ENCODE data around the gene METAP2.

The METAP2 gene

DNA sequence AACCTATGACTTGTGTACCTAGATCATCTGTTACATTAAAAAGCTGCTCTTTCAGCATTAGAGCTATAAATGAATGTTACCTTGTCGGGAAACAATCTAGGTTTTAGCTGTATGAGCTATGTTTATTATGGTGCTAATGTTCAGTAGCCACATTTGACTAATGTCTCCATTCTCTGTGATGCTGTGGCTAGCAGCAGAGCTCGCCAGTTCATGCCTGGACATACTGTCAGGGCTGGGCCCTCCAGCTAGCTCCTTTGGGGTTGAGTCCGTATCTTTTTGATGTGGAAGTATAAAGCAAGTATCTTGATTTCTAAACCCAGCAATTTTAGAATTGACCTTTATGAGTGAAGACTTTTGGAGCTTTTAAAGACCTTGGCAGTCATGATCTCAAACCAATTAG is 41.2 kb downstream of the METAP2 start:
- TF ChIP-seq, protein P1, sequence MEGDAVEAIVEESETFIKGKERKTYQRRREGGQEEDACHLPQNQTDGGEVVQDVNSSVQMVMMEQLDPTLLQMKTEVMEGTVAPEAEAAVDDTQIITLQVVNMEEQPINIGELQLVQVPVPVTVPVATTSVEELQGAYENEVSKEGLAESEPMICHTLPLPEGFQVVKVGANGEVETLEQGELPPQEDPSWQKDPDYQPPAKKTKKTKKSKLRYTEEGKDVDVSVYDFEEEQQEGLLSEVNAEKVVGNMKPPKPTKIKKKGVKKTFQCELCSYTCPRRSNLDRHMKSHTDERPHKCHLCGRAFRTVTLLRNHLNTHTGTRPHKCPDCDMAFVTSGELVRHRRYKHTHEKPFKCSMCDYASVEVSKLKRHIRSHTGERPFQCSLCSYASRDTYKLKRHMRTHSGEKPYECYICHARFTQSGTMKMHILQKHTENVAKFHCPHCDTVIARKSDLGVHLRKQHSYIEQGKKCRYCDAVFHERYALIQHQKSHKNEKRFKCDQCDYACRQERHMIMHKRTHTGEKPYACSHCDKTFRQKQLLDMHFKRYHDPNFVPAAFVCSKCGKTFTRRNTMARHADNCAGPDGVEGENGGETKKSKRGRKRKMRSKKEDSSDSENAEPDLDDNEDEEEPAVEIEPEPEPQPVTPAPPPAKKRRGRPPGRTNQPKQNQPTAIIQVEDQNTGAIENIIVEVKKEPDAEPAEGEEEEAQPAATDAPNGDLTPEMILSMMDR (IDR thresholded peaks at IDR 0.05; ENCODE audit: insufficient read depth, missing control alignments): no peak
- DNase-seq (ENCODE audit: insufficient read length, low spot score) (no peak), FAIRE-seq (no peak)

DNA sequence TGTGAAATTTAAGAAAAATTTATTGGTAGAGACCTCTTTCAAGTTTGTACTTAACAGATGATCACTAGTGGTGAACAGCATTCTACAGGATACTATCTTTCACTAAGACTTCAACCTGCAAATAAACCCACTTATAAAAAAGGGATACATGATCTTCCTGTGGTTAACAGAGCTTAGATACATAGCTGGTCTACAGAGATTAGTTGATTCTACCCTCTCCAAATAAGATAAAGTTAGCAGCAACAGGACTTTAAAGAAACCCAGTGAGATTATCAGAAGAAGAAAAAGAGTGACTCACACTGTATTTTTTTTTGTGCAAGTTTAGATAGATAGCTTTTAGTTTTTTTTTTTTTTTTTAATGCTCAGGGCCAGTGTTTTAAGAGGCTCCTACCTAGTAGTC is 42.8 kb downstream of the METAP2 start:
- no peak for DNase-seq (ENCODE audit: insufficient read length, low spot score)
- TF ChIP-seq, protein P1 (IDR thresholded peaks at IDR 0.05; ENCODE audit: insufficient read depth, missing control alignments): no peak
- FAIRE-seq: no peak

DNA sequence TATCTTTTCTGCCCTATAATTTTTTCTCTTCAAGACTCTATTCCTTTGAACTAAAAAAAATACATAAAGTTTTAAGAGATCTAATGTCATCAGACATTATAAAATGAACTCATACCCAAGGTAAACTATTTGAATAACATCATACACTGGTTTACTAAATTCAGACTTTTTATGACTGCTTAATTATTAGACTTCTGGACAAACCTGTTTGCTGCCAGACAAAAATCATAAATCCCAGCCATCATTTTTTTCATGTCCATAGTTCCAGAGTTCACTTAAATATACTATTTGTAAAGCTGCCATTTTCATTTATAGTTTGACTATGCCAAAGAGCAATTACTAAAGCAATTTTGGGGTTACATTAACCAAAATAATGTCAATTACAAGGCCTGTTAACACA is 43.3 kb downstream of the METAP2 start:
- DNase-seq (ENCODE audit: insufficient read length, low spot score) (no peak), FAIRE-seq (no peak)
- TF ChIP-seq, protein P1 (IDR thresholded peaks at IDR 0.05; ENCODE audit: insufficient read depth, missing control alignments): no peak

DNA sequence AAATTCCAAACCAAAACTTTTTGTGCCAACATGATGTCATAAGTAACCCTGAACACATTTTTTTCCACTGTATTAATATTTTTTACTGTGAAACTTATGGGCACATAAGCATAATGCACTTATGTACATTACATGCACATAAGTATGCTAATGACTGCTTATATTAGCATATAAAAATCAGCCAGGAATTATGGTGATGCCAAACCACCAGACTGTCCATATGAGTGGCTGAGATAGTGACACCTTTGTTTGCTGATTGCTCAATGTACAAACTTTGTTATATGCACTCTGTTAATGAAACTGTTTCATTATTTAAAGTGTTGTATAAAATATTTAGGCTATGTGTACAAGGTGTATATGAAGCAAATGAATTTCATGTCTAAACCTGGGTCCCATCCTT is 45.0 kb downstream of the METAP2 start:
- TF ChIP-seq, protein P1 (IDR thresholded peaks at IDR 0.05; ENCODE audit: insufficient read depth, missing control alignments): no peak
- no peak for FAIRE-seq
- no peak for DNase-seq (ENCODE audit: insufficient read length, low spot score)

DNA sequence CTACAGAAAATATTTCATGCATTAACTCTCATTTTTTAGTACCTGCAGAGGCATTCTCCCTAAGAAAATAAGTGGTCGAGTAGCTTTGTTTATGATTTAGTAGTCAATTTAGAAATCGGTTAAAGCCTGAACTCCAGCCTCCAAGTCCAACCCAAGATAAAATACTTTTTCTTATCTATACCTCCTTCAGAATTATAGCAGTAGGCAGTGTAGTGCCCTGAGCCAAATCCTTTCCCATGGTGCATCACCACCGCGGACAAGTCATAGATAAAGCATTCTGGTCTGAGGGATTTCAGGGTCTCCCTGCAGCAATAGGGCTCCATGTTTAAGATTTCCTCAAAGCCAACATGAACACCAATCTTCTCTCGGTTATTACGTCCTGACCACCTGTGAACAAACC is 46.9 kb downstream of the METAP2 start:
- DNase-seq (ENCODE audit: insufficient read length, low spot score) (no peak), FAIRE-seq (no peak)
- TF ChIP-seq, protein P1 (IDR thresholded peaks at IDR 0.05; ENCODE audit: insufficient read depth, missing control alignments): no peak

DNA sequence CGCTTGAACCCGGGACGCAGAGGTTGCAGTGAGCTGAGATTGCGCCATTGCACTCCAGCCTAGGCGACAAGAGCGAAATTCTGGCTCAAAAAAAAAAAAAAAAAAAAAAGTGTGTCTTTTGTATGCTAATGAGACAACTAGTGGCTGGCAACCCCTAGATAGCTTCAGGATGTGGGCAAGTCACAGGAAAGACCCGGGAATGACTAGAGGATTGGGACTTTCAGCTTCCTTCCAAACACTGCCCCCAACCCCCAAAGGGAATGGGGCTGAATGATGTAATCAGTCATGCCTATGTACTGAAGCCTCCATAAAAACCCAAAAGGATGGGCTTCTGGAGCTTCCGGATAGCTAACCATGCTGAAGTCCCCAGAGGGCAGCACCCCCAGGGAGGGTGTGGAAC is 48.7 kb downstream of the METAP2 start:
- DNase-seq (ENCODE audit: insufficient read length, low spot score) (no peak), FAIRE-seq (no peak)
- TF ChIP-seq, protein P1 (IDR thresholded peaks at IDR 0.05; ENCODE audit: insufficient read depth, missing control alignments): no peak

DNA sequence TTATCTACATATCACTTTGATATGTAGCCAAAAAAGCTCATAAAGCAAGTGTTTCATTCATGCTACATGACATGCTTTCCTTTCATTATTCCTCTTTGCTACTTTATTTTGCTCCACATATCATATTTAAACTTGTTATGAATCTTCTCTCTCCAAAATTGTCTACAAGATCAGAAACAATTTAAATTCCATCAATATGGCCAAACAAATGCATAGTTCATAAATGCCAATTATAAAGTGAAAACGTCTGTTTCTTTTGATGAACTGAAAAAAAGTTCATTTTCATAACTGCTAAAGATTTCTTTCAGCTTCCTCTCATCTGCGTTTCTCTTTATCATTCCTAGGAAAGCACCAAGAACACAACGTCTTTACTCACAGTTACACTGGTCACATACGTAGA is 54.5 kb downstream of the METAP2 start:
- FAIRE-seq (no peak), DNase-seq (ENCODE audit: insufficient read length, low spot score) (no peak)
- TF ChIP-seq, protein P1 (IDR thresholded peaks at IDR 0.05; ENCODE audit: insufficient read depth, missing control alignments): no peak

Data from D721Med (cell line).